ENCODE measurements around the gene DSCAML1.

DSCAML1 gene

DNA sequence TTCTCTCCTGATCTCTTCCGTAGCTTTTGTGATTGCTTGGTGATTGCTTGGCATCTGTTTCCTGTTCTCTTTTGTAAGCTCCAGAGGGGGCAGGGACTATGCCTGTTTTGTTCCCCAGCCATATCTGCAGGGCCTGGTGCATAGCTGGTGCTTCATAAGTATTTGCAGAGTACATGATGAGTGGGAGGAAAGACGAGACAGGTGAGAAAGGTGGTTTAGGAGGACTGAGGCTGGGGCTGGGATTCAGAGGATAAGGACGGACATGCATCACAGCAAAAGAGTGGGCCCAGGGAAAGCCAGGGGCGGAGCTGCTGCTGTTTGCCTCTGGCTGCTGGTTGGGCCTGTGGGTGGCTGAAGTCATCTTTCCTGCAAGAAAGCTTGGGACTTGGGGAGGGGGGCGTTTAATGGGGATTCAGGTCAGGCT lies 62.4 kb downstream of the DSCAML1 start:
- no peak overlapping the region for H3K9ac ChIP-seq (ENCODE audit: low read length)
- H3K27me3 ChIP-seq (ENCODE audit: control insufficient read depth, insufficient read depth, low read length): peaks cover 11% of the 10 kb centered on the region; the same call in 1 of the 2 replicates
- H3K4me3 ChIP-seq (ENCODE audit: low read depth, low read length): no peak overlapping the region
- no peak overlapping the region for H3K27ac ChIP-seq (ENCODE audit: low read depth, low read length)
- H3K36me3 ChIP-seq (ENCODE audit: control insufficient read depth, insufficient read depth, low read length): no peaks in the 10 kb centered on the region
- no peaks in the 10 kb centered on the region for H3K9me3 ChIP-seq (ENCODE audit: control insufficient read depth, insufficient read depth, low read depth, low read length)
- H3K4me1 ChIP-seq (ENCODE audit: control insufficient read depth, insufficient read depth, low read length): peaks cover 24% of the 10 kb centered on the region

DNA sequence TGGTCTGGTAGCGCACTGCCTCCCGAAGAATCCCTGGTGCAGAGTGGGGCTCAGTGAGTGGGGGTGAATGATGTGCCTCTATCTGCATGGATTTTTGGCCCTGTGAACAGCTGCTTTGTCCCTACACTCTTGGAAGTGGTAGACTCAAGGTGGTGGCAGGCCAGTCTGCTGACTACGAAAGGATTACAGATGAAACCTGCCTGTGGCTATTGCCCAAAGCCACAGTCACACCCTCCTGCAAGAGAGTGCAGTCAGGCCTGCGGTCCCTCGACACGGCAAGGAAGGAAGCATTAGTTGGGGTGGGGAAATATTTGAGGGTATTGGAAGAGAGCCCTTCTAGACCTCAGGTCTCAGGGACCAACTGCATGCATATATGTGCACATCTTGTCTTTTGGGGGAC lies 63.7 kb downstream of the DSCAML1 start:
- Histone ChIP-seq H3K9me3 (ENCODE audit: control insufficient read depth, insufficient read depth, low read depth, low read length) (no peaks in the 10 kb centered on the region), H3K4me1 (ENCODE audit: control insufficient read depth, insufficient read depth, low read length) (peaks cover 24% of the 10 kb centered on the region), H3K27ac (ENCODE audit: low read depth, low read length) (no peak overlapping the region), H3K27me3 (ENCODE audit: control insufficient read depth, insufficient read depth, low read length) (peaks cover 11% of the 10 kb centered on the region; the same call in 1 of the 2 replicates), H3K36me3 (ENCODE audit: control insufficient read depth, insufficient read depth, low read length) (no peaks in the 10 kb centered on the region), H3K9ac (ENCODE audit: low read length) (no peak overlapping the region), H3K4me3 (ENCODE audit: low read depth, low read length) (no peak overlapping the region)

DNA sequence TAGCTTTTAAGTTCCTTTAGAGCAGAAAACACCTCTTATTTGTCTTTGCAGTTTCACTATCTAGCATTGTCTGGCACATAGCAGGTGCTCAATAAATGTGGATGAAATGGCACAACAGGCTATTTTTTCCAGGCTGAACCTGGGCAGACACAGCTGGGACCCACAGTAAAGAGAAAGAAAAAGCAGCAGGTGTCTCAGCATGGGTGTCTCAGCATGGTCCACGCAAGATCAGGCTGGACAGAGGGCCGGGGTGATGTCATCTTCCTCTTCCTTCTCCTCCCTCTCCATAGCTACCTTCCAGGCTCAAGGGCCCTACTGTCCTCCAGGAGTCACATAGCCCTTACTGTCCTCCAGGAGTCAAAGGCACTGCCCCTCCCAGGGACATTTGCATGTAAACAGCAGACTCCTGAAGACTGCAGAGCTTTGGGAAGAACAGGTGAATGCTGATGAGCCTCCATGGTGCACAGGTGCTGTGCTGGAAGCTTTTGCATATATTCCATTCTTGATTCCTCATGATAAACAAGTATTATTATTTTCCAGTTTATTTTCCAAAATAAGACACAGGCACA lies 65.2 kb downstream of the DSCAML1 start:
- Histone ChIP-seq H3K4me1 (ENCODE audit: control insufficient read depth, insufficient read depth, low read length) (peaks cover 24% of the 10 kb centered on the region), H3K36me3 (ENCODE audit: control insufficient read depth, insufficient read depth, low read length) (no peaks in the 10 kb centered on the region), H3K27ac (ENCODE audit: low read depth, low read length) (no peak overlapping the region), H3K9me3 (ENCODE audit: control insufficient read depth, insufficient read depth, low read depth, low read length) (no peaks in the 10 kb centered on the region), H3K4me3 (ENCODE audit: low read depth, low read length) (no peak overlapping the region), H3K9ac (ENCODE audit: low read length) (no peak overlapping the region), H3K27me3 (ENCODE audit: control insufficient read depth, insufficient read depth, low read length) (peaks cover 12% of the 10 kb centered on the region; the same call in 1 of the 2 replicates)

DNA sequence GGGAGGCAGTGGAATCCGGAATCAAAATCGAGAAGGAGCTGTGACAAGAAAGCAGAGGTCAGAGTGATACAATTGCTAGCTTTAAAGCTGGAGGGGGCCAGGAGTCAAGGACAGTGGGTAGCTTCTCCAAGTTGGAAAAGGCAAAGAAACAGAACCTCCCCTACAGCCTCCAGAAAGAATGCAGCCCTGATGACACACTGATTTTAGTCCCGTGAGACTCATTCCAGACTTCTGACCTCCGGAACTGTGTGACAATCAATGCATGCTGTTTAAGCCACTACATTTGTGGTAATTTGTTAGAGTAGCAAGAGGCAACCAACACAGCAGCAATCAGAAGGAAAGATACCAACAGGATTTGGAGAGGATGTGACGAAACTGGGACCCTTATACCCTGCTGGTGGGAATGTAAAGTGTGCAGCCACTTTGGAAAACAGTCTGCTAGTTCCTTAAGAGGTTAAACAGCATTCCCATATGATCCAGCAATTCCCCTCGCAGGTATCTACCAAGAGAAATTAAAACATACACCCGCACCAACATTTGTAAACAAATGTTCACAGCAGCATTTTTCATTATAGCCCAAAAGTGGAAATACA lies 66.7 kb downstream of the DSCAML1 start:
- H3K27ac ChIP-seq (ENCODE audit: low read depth, low read length): no peak overlapping the region
- H3K27me3 ChIP-seq (ENCODE audit: control insufficient read depth, insufficient read depth, low read length): peaks cover 11% of the 10 kb centered on the region; the same call in 1 of the 2 replicates
- no peaks in the 10 kb centered on the region for H3K36me3 ChIP-seq (ENCODE audit: control insufficient read depth, insufficient read depth, low read length)
- H3K9ac ChIP-seq (ENCODE audit: low read length): no peak overlapping the region
- no peaks in the 10 kb centered on the region for H3K9me3 ChIP-seq (ENCODE audit: control insufficient read depth, insufficient read depth, low read depth, low read length)
- H3K4me1 ChIP-seq (ENCODE audit: control insufficient read depth, insufficient read depth, low read length): peaks cover 24% of the 10 kb centered on the region
- no peak overlapping the region for H3K4me3 ChIP-seq (ENCODE audit: low read depth, low read length)

DNA sequence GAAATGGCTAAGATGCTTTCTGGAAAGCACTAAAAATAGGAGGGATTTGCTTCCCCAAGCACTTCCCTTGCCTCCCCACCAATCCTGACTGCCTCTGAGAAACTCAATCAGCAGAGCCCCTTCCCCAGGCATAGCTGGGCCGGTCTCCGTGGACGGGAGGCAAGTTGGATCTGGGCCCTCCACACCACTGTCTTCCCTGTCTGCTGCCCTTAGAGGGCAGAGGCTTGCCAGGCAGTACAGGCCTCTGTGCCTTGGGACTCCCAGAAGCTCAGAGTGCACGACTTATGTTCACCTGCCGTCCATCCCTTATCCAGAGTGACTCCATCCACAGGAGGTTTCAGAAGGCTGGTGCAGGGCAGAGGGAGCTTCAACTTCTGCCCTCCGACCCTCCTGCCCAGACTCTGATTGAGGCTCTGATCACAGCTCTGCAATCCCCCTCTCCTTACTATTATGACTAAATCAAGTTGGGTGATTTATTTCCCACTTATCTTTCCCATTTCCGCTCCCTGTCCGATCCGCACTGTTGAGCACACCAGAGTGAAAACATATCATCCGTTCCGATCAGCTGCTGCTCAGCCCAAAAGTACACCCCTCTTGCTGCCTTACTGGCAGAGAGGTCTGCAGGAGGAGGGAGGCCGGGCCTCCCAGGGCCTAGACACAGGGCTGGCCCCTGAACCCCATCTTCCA lies 71.8 kb downstream of the DSCAML1 start:
- Histone ChIP-seq H3K36me3 (ENCODE audit: control insufficient read depth, insufficient read depth, low read length) (no peaks in the 10 kb centered on the region), H3K9me3 (ENCODE audit: control insufficient read depth, insufficient read depth, low read depth, low read length) (no peaks in the 10 kb centered on the region), H3K27me3 (ENCODE audit: control insufficient read depth, insufficient read depth, low read length) (peaks cover 34% of the 10 kb centered on the region), H3K4me1 (ENCODE audit: control insufficient read depth, insufficient read depth, low read length) (peaks cover 30% of the 10 kb centered on the region), H3K27ac (ENCODE audit: low read depth, low read length) (no peak overlapping the region), H3K4me3 (ENCODE audit: low read depth, low read length) (no peak overlapping the region), H3K9ac (ENCODE audit: low read length) (no peak overlapping the region)

DNA sequence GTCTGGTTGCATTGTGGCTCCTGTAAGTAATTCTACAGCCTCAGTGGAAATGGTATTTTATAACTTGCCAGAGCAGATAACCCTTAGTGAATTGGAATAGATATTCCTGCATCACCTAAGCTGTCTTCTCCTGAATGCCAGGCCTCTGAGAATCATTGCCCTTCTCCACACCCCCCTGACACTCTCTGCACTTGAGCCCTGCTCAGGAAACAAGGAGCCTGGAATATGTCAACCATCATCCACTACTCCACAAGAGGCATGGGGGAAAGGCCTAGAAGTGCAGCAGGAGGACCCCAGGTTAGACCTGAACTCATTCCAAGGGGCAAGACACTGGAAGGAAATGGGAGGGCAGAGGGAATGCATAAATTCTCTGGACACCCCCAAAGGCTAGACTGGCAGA lies 72.4 kb downstream of the DSCAML1 start:
- no peaks in the 10 kb centered on the region for H3K36me3 ChIP-seq (ENCODE audit: control insufficient read depth, insufficient read depth, low read length)
- no peaks in the 10 kb centered on the region for H3K9me3 ChIP-seq (ENCODE audit: control insufficient read depth, insufficient read depth, low read depth, low read length)
- H3K27me3 ChIP-seq (ENCODE audit: control insufficient read depth, insufficient read depth, low read length): peaks cover 34% of the 10 kb centered on the region
- H3K9ac ChIP-seq (ENCODE audit: low read length): no peak overlapping the region
- H3K4me1 ChIP-seq (ENCODE audit: control insufficient read depth, insufficient read depth, low read length): peaks cover 35% of the 10 kb centered on the region
- H3K27ac ChIP-seq (ENCODE audit: low read depth, low read length): no peak overlapping the region
- no peak overlapping the region for H3K4me3 ChIP-seq (ENCODE audit: low read depth, low read length)

DNA sequence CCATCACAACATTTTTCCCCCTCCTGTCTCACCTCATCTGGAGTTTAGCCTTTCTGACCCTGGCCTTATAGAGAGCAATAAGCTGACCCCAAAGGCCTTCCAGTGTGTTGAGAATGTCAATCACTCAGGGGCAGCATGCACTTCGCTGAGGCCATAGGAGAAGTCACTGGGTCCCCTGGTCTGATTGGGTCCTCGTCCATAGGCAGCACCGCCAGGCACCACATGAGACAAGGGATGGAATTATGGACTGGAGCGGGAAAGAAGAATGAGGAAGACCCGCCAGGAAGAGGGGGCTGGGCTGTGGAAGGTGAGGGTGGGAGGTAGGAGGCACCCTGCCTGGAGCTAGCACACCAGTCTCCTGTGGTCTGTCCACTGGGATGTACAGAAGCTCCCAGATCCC lies 72.9 kb downstream of the DSCAML1 start:
- Histone ChIP-seq H3K4me1 (ENCODE audit: control insufficient read depth, insufficient read depth, low read length) (peaks cover 37% of the 10 kb centered on the region), H3K9me3 (ENCODE audit: control insufficient read depth, insufficient read depth, low read depth, low read length) (no peaks in the 10 kb centered on the region), H3K36me3 (ENCODE audit: control insufficient read depth, insufficient read depth, low read length) (no peaks in the 10 kb centered on the region), H3K4me3 (ENCODE audit: low read depth, low read length) (no peak overlapping the region), H3K27ac (ENCODE audit: low read depth, low read length) (no peak overlapping the region), H3K9ac (ENCODE audit: low read length) (no peak overlapping the region), H3K27me3 (ENCODE audit: control insufficient read depth, insufficient read depth, low read length) (peaks cover 34% of the 10 kb centered on the region)

DNA sequence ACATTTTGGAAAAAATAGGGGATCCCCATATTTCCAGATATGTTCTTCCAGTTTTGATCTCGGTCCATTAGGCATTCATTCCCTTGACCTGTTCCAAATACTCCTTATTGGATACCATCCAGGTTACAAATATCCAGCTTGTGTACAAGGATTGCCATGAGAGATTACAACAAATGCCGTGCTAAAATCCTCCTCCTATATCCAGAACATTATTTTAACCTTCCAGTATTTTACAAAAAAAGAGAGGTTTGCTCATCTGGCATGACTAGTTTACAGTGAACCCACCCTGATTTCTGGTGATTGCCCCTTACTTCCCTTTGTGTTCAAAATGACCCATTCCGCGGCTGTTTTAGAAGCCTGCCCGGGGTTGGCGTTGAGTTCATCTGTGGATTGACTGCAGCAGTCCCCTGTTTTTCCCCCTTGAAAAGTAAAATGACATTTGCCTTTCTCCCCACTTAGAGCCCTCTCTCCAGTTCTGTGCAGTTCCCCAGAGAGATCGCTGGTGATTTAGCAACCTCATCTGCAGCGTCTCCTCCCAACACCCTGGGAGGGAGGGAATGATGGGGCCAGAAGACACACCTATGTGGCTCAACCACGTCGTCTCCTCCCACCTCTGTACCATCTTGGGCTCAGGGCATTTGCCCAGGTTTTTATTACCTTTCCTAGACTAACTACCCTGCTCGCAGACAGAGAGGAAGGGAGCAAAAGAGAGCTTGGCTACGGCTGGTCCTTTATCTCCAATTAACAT lies 73.6 kb downstream of the DSCAML1 start:
- H3K9ac ChIP-seq (ENCODE audit: low read length): no peak overlapping the region
- H3K36me3 ChIP-seq (ENCODE audit: control insufficient read depth, insufficient read depth, low read length): no peaks in the 10 kb centered on the region
- no peaks in the 10 kb centered on the region for H3K9me3 ChIP-seq (ENCODE audit: control insufficient read depth, insufficient read depth, low read depth, low read length)
- peak overlapping the region; percentile 3; the same call in 1 of the 2 replicates for H3K4me3 ChIP-seq (ENCODE audit: low read depth, low read length)
- no peak overlapping the region for H3K27ac ChIP-seq (ENCODE audit: low read depth, low read length)
- H3K27me3 ChIP-seq (ENCODE audit: control insufficient read depth, insufficient read depth, low read length): peaks cover 34% of the 10 kb centered on the region
- peaks cover 42% of the 10 kb centered on the region for H3K4me1 ChIP-seq (ENCODE audit: control insufficient read depth, insufficient read depth, low read length)

DNA sequence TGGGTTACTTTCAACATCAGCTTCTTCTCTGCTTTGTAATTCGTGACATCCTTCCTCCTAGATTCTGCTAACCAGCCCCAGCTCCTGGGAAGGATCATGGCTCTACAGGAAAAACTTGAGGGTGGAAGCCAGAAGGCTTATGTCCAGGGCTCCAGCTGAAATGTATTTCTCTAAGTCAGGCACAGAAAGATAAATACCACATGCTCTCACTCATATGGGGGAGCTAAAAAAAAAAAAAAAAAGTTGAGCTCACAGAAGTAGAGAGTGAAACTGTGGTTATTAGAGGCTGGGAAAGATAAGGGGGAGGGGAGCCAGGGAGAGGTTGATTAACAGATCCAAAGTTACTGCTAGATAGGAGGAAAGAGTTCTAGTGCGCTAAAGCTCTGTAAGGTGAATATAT lies 74.9 kb downstream of the DSCAML1 start:
- Histone ChIP-seq H3K4me1 (ENCODE audit: control insufficient read depth, insufficient read depth, low read length) (peaks cover 55% of the 10 kb centered on the region), H3K9me3 (ENCODE audit: control insufficient read depth, insufficient read depth, low read depth, low read length) (no peaks in the 10 kb centered on the region), H3K4me3 (ENCODE audit: low read depth, low read length) (no peak overlapping the region), H3K27ac (ENCODE audit: low read depth, low read length) (no peak overlapping the region), H3K27me3 (ENCODE audit: control insufficient read depth, insufficient read depth, low read length) (peaks cover 27% of the 10 kb centered on the region), H3K9ac (ENCODE audit: low read length) (no peak overlapping the region), H3K36me3 (ENCODE audit: control insufficient read depth, insufficient read depth, low read length) (no peaks in the 10 kb centered on the region)

DNA sequence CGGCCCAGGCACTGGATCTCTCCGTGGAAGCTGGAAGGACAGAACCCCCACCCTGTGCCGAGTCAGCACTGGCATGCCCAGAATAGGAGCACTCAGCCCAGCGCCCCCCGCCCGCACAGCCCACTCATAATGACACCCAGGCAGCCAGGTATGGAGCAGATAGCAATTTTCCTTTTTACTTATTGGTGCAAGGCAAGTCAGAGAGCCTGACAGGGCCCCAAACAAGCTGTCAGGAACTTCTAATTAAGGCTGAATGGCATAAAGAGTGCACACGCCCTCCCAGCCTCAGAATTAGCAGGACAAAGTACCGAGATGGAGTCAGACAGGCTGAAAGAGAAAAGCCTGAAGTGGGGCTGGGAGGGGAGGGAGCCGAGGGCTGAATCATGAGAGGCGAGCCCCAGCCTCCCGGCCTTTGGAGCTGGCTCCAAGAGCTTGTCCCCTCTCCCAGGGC lies 76.9 kb downstream of the DSCAML1 start:
- no peak overlapping the region for H3K9ac ChIP-seq (ENCODE audit: low read length)
- no peaks in the 10 kb centered on the region for H3K36me3 ChIP-seq (ENCODE audit: control insufficient read depth, insufficient read depth, low read length)
- H3K9me3 ChIP-seq (ENCODE audit: control insufficient read depth, insufficient read depth, low read depth, low read length): no peaks in the 10 kb centered on the region
- peaks cover 55% of the 10 kb centered on the region for H3K4me1 ChIP-seq (ENCODE audit: control insufficient read depth, insufficient read depth, low read length)
- no peak overlapping the region for H3K27ac ChIP-seq (ENCODE audit: low read depth, low read length)
- H3K4me3 ChIP-seq (ENCODE audit: low read depth, low read length): no peak overlapping the region
- peaks cover 21% of the 10 kb centered on the region for H3K27me3 ChIP-seq (ENCODE audit: control insufficient read depth, insufficient read depth, low read length)

DNA sequence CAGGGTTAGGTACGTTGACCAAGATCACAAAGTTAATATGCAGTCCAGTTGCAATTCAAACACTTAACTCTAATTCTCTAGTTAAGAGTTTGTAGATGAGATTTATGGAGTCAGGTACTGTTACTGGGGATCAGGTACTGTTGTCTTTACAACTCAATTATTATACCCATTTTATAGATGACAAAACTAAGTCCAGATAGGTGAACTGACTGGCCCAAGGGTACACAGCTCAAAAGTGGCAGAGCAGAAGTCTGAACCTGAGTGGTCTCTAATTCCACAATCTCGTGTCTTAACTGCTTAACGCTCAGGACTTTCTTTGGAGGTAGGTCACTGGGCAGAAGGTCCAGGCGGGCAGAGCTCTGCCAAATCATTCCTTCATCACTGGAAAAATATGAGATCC lies 77.5 kb downstream of the DSCAML1 start:
- Histone ChIP-seq H3K36me3 (ENCODE audit: control insufficient read depth, insufficient read depth, low read length) (no peaks in the 10 kb centered on the region), H3K9ac (ENCODE audit: low read length) (no peak overlapping the region), H3K27me3 (ENCODE audit: control insufficient read depth, insufficient read depth, low read length) (peaks cover 16% of the 10 kb centered on the region), H3K4me3 (ENCODE audit: low read depth, low read length) (no peak overlapping the region), H3K9me3 (ENCODE audit: control insufficient read depth, insufficient read depth, low read depth, low read length) (no peaks in the 10 kb centered on the region), H3K27ac (ENCODE audit: low read depth, low read length) (no peak overlapping the region), H3K4me1 (ENCODE audit: control insufficient read depth, insufficient read depth, low read length) (peaks cover 55% of the 10 kb centered on the region)

All from HUES6 (cell line).